ENCODE data around the gene LRBA. TPM values are rescaled to one million over a fixed set of nuclear protein-coding genes. Genes with fewer than 3 reads are reported as not detected.

Gene LRBA
- total and polyA plus RNA-seq, 4 donors: 8.2 to 69.8 (median 32.8) TPM

DNA sequence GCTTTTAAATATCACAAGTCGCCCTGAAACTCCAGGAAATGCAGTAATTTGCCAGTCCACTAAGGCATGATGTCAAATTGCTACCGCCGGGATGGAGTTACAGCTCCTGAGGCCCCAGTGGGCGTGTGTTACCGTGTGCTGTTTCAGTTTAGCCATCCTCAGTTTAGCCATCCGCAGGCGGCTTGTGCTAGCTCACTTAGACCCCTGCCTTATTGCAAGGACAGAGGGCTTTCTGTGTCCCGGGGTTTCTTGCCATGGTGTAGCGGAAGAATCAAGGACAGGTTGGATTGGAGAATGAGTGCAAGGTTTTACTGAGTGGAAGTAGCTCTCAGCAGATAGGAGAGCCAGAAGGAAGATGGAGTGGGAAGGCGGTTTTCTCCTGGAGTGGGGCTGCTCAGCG, 33.8 kb upstream of the LRBA start:
- no peak overlapping the region for H3K27ac ChIP-seq (ENCODE audit: low read depth in 1 of 2, low read length in 2 of 2)
- H3K9me3 ChIP-seq (ENCODE audit: control insufficient read depth in 4 of 4, low read length in 3 of 4): no peaks in the 10 kb centered on the region
- DNase-seq (ENCODE audit: low spot score): no peak
- WGBS: 96% methylated on average over 11 of the region's 11 CpGs
- H3K9ac ChIP-seq (ENCODE audit: low read depth in 1 of 2, low read length in 2 of 2): no peak overlapping the region
- no peak for TF ChIP-seq GABPA (IDR thresholded peaks at IDR 0.05 in 1 of 2, conservative IDR thresholded peaks at IDR 0.05 in 1 of 2)
- TF ChIP-seq YY1 (IDR thresholded peaks at IDR 0.05): no peak
- no peak for TF ChIP-seq HNF4G (IDR thresholded peaks at IDR 0.05)
- TF ChIP-seq, protein P1, sequence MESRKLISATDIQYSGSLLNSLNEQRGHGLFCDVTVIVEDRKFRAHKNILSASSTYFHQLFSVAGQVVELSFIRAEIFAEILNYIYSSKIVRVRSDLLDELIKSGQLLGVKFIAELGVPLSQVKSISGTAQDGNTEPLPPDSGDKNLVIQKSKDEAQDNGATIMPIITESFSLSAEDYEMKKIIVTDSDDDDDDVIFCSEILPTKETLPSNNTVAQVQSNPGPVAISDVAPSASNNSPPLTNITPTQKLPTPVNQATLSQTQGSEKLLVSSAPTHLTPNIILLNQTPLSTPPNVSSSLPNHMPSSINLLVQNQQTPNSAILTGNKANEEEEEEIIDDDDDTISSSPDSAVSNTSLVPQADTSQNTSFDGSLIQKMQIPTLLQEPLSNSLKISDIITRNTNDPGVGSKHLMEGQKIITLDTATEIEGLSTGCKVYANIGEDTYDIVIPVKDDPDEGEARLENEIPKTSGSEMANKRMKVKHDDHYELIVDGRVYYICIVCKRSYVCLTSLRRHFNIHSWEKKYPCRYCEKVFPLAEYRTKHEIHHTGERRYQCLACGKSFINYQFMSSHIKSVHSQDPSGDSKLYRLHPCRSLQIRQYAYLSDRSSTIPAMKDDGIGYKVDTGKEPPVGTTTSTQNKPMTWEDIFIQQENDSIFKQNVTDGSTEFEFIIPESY (IDR thresholded peaks at IDR 0.05): no peak
- no peak for TF ChIP-seq FOXA1 (IDR thresholded peaks at IDR 0.05)
- H3K4me3 ChIP-seq (ENCODE audit: low read depth in 1 of 3, low read length in 3 of 3): no peak overlapping the region
- H3K4me1 ChIP-seq (ENCODE audit: control insufficient read depth in 4 of 4, insufficient read depth in 4 of 4, low read length in 3 of 4): no peaks in the 10 kb centered on the region
- H3K27me3 ChIP-seq (ENCODE audit: control insufficient read depth in 4 of 4, insufficient read depth in 4 of 4, low read length in 3 of 4): no peaks in the 10 kb centered on the region
- no peaks in the 10 kb centered on the region for H3K36me3 ChIP-seq (ENCODE audit: control insufficient read depth in 4 of 4, insufficient read depth in 3 of 4, low read depth in 1 of 4, low read length in 3 of 4)

DNA sequence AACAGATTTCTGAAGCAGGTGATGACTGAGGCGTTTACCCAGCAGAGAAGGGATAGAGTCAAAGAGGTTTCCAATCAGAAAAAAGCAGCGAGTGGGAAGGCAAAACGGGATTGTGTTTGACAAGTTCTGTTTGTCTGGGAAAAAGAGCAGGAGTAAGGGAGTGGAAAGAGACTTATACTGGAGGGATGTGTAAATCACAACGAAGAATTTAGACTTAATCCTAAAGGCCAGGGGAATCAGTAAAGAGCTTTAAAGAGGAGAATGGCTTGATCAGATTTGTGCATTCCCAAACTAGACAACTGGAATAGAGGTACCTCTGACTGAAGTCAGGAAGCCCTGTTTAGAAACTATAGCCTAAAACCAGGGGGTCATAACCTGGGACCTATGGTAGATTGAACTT, 31.5 kb upstream of the LRBA start:
- TF ChIP-seq, protein P2, sequence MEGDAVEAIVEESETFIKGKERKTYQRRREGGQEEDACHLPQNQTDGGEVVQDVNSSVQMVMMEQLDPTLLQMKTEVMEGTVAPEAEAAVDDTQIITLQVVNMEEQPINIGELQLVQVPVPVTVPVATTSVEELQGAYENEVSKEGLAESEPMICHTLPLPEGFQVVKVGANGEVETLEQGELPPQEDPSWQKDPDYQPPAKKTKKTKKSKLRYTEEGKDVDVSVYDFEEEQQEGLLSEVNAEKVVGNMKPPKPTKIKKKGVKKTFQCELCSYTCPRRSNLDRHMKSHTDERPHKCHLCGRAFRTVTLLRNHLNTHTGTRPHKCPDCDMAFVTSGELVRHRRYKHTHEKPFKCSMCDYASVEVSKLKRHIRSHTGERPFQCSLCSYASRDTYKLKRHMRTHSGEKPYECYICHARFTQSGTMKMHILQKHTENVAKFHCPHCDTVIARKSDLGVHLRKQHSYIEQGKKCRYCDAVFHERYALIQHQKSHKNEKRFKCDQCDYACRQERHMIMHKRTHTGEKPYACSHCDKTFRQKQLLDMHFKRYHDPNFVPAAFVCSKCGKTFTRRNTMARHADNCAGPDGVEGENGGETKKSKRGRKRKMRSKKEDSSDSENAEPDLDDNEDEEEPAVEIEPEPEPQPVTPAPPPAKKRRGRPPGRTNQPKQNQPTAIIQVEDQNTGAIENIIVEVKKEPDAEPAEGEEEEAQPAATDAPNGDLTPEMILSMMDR (IDR thresholded peaks at IDR 0.05; ENCODE audit: low read depth, low read length, missing input control): no peak
- TF ChIP-seq, protein P3, sequence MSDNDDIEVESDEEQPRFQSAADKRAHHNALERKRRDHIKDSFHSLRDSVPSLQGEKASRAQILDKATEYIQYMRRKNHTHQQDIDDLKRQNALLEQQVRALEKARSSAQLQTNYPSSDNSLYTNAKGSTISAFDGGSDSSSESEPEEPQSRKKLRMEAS (IDR thresholded peaks at IDR 0.05): no peak
- TF ChIP-seq HNF4G (IDR thresholded peaks at IDR 0.05): no peak
- TF ChIP-seq, protein P1 (IDR thresholded peaks at IDR 0.05): no peak
- TF ChIP-seq ATF3 (IDR thresholded peaks at IDR 0.05): no peak
- TF ChIP-seq RAD21 (IDR thresholded peaks at IDR 0.05): no peak
- TF ChIP-seq EGR1 (IDR thresholded peaks at IDR 0.05; ENCODE audit: low read depth in 2 of 2): no peak
- TF ChIP-seq TAF1 (conservative IDR thresholded peaks at IDR 0.05): no peak
- no peak for TF ChIP-seq RXRA (IDR thresholded peaks at IDR 0.05)
- TF ChIP-seq SP1 (IDR thresholded peaks at IDR 0.05): no peak
- no peak for TF ChIP-seq FOXA1 (IDR thresholded peaks at IDR 0.05)
- no peak for TF ChIP-seq GABPA (IDR thresholded peaks at IDR 0.05 in 1 of 2, conservative IDR thresholded peaks at IDR 0.05 in 1 of 2)
- no peak for TF ChIP-seq NR2F2 (IDR thresholded peaks at IDR 0.05)
- TF ChIP-seq HNF4A (conservative IDR thresholded peaks at IDR 0.05): no peak
- TF ChIP-seq YY1 (IDR thresholded peaks at IDR 0.05): no peak
- TF ChIP-seq JUND (IDR thresholded peaks at IDR 0.05): no peak
- TF ChIP-seq REST (IDR thresholded peaks at IDR 0.05): no peak
- no peak for TF ChIP-seq FOXA2 (IDR thresholded peaks at IDR 0.05)
- WGBS: 59% methylated on average over 4 of the region's 4 CpGs
- no peak for DNase-seq (ENCODE audit: low spot score)
- H3K4me3 ChIP-seq (ENCODE audit: low read depth in 1 of 3, low read length in 3 of 3): no peak overlapping the region
- no peaks in the 10 kb centered on the region for H3K27me3 ChIP-seq (ENCODE audit: control insufficient read depth in 4 of 4, insufficient read depth in 4 of 4, low read length in 3 of 4)
- H3K27ac ChIP-seq (ENCODE audit: low read depth in 1 of 2, low read length in 2 of 2): no peak overlapping the region
- no peaks in the 10 kb centered on the region for H3K36me3 ChIP-seq (ENCODE audit: control insufficient read depth in 4 of 4, insufficient read depth in 3 of 4, low read depth in 1 of 4, low read length in 3 of 4)
- no peaks in the 10 kb centered on the region for H3K9me3 ChIP-seq (ENCODE audit: control insufficient read depth in 4 of 4, low read length in 3 of 4)
- no peak overlapping the region for H3K9ac ChIP-seq (ENCODE audit: low read depth in 1 of 2, low read length in 2 of 2)
- no peaks in the 10 kb centered on the region for H3K4me1 ChIP-seq (ENCODE audit: control insufficient read depth in 4 of 4, insufficient read depth in 4 of 4, low read length in 3 of 4)

All from liver (tissue), 9 donors.